HG03097 (cell line): Measurements from ENCODE around the gene USP20.
A peak's percentile ranks its signal among the peaks of the same experiment; 100 is the strongest.

Source experiments
- ATAC-seq: cut with Tn5 transposase; IDR thresholded peaks from one replicate; pipeline ENCODE4 v1.9.1; 2021; ENCODE audit not compliant: unreplicated experiment, low FRiP score

Gene USP20

DNA sequence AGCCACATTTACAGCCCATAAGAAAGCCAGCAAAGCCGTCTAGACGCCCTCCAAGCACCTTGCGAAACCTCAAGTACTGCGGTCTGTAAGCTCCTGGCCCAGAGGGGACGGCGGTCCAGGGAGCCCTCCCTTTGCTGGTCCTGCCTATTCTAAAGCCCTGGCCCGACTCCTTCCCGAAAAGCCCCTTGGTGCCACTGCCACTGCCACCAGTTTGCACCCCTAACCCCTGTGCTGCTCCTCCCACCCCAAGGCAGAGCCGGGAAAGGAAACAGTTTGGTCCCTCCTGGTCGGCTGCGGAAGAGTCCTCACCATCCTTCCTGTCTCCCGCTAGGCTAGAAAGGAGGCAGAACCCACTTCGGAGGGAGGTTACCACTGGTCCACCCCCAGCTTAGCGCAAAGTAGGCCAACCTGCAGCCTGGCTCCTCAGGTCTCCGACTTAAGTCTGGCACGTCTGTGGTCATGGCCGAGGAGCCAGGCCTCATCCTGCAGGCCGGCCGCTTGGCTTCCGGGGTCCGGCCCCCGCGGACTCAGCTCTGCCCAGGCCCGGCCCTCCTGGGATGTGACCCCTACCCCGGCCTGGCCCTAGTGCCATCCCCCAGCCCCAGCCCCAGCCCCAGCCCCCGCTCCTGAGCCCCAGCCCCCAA lies 12.2 kb upstream of the USP20 start:
- no peak for ATAC-seq

DNA sequence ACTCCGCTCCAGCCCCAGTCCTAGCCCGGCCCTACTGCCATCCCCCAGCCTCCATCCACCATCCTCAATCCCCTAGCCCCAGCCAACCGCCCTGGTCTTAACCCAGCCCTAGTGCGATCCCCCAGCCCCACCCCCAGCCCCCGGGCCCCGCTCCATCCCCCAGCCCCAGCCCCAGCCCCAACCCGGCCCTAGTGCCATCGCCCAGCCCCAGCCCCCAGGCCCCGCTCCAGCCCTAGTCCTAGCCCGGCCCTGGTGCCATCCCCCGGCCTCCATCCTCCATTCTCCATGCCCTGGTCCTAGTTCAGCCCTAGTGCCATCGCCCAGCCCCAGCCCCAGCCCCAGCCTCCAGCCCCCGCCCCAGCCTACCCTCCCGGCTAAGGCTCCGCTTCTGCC lies 11.7 kb upstream of the USP20 start:
- peak; percentile 14 for ATAC-seq

DNA sequence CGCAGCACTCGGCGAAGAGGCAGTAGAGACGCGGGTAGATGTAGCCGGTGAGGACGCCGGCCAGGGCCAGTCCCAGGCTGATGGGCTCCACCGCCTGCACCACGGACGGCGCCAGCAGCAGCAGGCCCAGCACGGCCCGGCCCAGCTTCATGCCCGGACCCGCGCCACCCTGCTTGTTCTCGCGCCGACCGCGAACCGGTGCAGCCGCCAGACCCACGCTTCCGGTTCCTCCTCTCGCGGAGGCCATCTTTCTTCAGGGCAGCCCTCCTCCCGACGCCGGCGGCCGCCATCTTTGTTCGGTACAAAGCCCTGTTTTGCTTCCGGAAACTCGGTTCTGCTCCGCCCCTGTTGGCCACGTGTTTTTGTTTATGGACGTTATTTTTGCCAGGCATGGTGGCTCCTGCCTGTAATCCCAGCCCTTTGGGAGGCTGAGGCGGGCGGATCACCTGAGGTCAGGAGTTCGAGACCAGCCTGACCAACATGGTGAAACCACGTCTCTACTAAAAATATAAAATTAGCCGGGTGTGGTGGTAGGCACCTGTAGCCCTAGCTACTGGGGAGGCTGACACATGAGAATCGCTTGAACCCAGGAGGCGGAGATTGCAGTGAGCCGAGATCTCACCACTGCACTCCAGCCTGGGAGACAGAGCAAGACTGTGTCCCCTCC lies 11.2 kb upstream of the USP20 start, which contains the start of gene TOR1A:
Gene TOR1A (minus strand): TSS at position 202 of the 667 bp plus-strand sequence. CDS start 51 bp downstream, at position 151.
- peak; percentile 80 for ATAC-seq

DNA sequence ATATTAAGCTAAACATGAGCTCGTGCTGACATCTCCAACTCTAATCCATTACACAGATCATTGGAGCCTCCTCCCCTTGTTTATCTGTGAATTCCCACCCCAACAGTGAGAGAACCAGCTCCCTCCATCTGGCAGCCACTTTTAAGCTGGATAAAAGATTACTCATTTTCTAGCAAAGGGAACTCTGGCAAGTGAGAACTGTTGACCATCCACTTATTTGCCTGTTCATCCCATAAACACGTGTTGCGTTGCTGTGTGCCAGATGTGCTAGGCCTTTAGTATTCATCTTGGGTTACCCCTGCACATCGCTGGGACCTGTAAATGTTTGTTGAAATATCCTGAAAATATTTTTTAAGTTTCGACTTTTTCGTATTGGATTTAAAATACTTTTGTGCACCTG lies 8.9 kb upstream of the USP20 start:
- no peak for ATAC-seq

DNA sequence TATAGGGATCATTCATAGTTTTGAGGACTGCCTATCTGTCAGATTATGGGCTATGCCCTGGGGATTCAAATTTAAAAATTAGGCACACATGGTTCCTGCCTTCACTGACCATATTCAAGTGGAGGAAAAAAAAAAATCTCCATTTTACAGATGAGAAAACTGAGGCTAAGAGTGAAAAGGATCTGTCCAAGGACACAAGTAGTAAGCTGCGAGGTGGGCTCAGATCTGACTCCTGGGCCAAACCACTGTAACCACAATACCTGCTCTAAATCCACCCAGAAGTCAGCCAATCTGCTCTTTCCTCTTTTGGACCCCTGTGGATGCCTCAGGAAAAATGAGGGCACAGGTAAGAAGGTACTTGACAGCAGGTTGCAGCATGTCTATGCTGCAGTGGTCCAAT lies 8.5 kb upstream of the USP20 start:
- no peak for ATAC-seq

DNA sequence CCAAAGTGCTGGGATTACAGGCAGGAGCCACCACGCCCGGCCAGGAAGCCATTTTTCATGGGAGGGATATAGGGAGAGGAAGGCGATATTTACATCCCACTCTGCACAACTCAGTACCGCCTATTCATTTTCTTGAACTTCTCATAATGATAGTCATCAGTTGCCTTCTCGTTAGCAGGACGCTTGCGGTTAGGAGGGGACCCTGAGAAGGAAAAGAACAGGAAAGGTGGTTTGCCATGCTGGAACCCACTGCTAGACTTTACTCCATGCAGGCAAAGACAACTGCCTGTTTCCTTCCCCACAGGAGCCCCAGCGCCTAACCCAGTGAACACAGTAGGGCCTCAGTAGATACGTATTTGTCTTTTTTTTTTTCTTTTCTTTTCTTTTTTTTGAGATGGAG lies 7.2 kb upstream of the USP20 start:
- ATAC-seq = no peak

DNA sequence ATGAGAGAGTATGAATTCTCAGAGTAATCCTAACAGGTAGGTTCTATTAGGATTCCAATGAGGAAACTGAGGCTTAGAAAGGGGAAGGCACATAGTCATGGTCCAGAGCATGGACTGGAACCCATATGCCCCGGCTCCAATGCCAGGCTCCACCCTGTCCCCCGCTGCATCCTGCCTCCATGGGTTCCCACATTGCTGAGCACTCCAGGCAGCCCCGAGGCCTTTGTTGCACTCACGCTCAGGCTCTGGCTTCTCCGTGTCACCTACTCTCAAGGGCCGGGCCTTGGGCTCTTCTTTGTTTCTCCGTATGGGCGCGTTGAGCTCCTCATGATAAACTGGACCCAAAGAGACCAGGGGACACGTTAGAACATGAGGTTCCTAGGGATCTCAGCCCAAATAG lies 6.3 kb upstream of the USP20 start:
- no peak for ATAC-seq

DNA sequence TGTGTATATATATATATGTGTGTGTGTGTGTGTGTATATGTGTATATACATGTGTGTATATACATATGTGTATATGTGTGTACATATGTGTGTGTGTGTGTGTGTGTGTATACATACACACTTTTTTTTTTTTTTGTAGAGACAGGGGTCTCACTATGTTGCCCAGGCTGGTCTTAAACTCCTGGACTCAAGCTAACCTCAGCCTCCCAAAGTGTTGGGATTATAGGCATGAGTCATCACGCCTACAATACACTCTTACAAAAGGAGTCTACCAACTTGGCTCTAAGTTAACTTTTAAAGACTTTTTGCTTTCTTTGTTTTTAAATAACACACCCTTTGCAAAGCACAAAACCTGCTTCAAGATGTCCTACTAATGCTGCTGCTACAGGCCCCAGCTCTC lies 2.3 kb upstream of the USP20 start:
- ATAC-seq = no peak

DNA sequence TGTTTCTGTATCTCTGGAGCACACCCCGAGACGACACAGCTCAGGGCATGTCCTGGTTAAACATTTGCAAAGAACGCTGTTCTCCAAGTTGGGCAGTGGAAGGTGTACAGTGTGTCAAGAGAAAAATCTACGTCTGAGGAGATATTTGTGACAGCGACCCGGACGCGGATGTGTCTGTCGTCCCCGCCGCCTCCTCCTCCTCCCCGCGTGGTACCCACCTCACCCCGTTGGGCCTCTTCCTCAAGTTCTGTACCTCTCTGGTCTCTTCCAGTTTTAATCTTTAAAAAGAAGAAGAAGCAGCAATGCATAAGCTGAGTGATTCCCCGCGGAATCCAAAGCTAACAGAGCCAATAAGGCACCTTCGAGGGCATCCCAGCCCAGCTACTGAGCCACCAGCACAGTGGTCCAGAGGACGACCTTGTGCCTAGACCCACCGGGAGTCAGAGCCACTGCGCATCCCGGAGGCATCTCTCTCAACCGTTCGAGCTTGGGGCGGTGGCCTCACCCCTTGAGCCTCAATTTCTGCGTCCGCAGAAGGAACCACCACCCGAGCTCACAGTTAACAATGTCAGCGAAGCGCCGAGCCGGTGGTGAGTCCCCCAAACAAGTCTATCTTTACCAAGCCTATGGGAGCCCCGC lies 650 bp upstream of the USP20 start:
- peak; percentile 15 for ATAC-seq

DNA sequence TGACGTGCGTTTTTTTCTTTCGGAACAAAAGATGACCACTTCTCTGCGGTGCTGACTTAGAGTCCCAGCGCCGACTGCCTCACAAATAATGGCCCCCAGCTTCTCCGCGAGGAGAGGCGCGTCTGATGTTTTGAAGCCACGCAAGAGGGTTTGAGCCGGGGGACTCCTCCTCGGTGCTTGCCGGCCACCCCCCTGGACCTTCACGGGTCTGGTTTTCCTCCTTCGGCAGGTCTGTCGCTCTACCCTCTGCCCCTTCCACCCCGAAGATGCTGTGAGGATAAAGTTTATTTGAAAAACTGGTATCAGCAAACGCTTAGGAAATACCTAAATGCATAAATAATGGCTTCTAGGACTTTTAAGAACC lies 584 bp downstream of the USP20 start:
- ATAC-seq = peak; percentile 2

DNA sequence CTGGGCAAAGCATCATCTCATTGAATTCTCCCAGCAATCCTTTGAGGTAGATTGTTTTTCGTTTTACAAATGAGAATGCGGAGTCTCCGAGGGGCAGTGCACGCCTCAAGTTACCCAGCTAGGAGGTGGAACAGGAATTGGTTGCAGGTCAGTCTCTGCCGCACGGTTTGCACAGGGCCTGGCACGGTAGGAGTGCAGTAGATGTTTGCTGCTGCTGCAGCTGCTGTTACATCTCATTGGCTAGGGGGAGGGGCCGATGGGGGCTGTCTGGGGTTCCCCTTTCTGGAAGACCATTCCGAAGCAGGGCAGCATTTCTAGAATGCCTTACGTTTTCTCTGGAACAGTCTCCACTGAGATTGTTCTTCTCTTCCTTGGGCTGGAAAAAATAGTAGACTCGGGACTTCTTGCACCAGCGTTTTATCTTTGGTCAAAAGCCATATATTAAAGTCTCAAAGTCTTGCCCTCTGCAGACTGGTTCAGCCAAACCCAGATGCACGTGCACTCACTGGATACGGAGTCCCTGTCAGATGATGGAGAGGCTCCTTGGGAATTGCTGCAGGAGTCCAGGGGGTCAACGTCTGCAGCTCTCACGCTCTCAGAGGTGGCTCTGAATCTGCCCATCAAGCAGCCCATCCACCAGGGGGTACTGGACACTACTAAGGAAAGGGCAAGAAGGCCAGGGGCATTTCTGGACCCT lies 1.2 kb downstream of the USP20 start:
- ATAC-seq = no peak

DNA sequence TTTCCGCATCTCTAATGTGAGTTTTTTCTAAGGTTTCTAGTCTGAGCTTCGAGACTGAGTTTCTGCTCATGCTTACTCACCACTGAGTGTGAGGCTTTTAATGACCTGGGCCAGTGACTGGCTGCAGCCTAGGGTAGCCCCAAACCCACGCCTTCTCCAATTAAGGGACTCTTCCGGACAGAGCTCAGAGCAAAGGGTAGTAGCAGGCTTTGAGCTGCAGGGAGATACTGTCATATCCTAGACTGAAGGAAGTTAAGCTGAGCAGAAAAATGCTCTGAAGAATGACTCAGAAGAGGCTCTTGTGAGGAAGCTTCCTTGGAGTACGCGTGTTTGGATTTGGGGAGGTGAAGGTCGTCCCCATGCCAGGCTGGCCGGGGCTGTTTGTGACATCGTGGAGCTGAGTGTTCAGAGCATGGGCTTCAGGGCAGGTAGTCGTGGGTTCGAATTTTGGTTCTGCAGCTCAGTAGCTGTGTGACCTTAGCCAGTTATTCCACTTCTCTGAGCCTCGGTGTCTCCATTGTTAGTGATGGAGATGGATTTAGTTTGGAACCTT lies 3.5 kb downstream of the USP20 start:
- no peak for ATAC-seq

DNA sequence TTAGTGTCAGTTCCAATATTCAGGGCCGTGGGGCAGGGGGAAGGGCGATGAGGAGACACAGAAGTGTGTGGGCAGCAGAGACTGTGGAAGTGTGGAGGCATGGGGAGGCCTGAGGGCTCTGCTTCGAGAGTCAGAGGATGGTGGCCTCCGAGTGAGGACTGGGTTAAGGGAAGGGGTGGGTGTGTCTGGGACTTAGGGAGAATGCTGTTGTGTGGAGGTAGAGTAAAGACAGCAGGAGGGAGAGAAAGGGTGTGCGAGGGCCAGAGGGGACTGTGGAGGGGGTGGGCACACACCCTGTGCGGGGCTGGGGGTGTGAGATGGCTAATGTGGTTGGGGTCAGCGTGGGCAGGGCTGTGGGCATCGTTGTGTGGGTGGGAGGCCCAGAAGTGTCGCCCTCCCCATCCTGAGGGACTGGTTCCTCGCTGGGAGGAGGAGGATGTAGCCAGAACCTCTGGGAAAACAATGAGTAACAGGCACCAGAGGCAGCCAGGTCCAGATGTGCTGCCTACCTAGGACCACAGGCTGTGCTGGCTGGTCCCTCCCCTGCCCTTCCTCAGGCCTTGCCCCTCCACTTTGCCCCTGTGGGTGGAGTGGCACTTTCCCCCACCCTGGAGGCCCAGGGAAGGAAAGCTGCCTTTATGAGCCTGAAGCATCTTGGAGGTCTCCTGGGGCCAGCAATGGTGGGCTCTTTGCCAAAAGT lies 4.2 kb downstream of the USP20 start:
- no peak for ATAC-seq

DNA sequence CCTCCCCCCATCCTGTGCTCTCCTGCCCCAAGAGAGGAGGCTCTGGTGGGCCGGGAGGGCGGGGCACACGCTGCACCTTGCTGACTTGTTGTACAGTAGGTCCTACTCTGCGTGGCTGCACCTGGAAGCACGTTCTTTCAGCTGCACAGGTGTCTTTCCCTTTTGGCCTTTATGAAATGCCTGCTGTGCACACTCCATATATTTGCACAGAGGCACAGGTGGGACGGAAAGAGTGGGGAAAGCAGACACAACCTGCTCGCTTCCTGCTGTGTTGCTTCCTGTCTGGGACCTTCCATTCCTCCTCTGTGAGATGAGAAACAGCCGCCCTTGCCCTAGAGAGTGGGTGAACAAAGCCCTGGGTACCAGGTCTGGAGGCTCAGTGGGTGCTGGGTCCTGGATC lies 4.8 kb downstream of the USP20 start:
- ATAC-seq = no peak

DNA sequence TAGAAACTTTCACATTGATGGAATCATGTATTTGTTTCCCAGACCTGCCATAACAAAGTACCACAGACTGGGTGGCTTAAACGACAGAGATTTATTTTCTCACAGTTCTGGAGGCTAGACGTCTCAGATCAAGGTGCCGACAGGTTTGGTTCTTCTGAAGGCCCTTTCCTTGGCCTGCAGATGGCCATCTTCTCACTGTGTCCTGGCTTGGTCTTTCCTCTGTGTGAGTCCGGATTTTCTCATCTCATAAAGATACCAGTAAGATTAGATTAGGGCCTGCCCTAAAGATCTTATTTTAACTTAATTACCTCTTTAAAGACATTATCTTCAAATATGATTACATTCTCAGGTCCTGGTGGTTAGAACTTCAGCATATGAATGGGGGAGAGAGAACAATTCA lies 5.8 kb downstream of the USP20 start:
- ATAC-seq = no peak

DNA sequence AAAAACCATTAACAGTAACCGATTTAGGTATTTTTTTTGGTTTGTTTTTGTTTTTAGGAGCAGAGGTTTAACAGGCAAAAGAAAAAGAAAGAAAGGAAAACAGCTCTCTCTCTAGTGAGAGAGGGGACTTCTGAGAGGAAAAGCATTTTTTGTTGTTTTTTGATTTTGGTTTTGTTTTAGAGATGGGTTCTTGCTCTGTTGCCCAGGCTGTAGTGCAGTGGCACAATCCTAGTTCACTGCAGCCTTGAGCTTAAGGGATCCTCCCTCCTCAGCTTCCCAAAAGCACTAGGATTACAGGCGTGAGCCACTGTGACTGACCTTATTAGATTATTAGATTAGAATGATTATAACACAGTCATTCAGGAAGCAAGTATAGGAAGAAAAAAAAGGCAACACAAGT lies 10.1 kb downstream of the USP20 start:
- ATAC-seq = no peak

DNA sequence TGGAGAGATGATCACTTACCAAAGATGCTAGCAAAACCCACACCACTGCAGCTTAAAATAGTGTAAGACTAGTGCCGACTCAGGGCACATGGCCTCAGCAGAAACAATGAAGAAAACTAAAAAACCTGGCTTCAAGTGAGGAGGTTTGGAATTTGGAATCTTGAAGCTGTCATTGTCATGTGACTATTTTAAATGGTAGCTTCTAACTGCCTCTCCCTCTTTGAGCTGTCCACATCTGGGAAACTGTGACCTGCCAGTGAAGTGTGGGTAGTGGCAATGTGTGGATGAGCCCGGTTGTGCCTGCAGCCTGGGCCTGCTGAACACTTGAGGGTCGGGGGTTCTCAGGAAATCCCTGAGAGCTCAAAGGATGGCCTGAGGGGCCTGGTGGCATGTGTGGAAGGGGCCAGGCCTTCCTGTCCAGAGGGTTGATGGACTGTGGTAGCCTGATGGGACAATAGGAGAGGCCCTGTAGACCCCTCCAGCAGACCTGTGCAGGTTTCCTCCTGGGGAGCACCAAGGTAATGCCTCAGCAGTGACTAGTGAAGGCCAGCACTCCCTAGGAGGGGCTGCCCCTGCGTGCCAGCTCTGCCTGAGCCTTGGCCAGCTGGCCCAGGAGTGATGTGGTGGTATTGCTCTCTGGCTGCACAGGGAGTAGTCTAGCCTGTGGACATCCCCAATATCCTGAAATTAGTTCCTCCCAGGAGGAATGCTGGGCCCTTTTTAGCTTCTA lies 13.6 kb downstream of the USP20 start:
- no peak for ATAC-seq

DNA sequence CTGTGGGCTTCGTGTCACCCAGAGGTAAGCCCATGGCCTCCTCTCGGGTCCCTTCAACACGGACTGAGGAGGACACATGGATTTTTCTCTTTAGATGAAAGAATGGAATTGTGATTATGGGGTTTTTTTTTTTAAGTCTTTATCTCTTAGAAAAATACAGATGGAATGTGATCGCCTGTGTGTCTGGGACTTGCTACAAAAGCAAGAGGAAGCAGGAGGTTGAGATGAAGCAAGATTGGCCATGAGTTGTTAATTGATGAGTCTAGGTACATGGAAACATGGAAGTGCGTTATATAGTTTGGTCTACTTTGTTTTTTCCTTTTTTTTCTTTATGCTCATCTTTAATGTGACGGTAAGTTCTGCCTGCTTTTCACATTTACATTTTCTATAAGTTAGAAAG lies 14.6 kb downstream of the USP20 start:
- no peak for ATAC-seq

DNA sequence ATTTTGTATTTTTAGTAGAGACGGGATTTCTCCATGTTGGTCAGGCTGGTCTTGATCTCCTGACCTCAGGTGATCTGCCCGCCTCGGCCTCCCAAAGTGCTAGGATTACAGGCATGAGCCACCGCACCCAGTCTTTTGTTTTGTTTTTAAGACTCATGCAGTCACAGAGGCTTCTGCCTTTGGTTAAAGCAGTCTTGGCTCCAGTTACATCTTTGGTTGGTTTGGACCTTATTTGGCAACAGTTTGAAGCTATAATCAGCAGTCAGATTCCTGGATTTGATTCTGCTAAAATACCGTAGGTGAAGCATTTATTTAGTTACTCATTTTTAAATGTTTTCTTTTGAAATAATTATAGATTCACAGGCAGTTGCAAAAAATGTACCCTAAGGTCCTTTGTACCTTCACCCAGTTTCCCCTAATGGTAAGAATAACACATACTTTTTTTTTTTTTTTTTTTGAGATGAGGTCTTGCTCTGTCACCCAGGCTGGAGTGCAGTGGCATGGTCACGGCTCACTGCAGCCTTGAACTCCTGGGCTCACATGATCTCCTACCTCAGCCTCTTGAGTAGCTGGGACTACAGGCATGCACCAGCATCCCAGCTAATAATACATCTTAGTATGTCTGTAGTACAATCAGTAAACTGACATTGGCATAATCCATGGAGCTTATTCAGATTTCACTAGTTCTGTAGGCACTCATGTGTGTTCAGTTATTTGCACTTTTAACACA lies 15.7 kb downstream of the USP20 start:
- ATAC-seq = no peak
